H1 (cell line): Measurements from ENCODE around the gene CIB4. TPM values are rescaled to one million over a fixed set of nuclear protein-coding genes. Genes with fewer than 3 reads are reported as not detected.

Experiments
- CTCF ChIP-seq, 3 experiments: IDR thresholded peaks; 1 replicate in 2 of 3; 2 replicates in 1 of 3; pipeline versions ENCODE4 v1.5.1 to v1.6.1; 2011; ENCODE audit warnings: low read length in 3 of 3, mild to moderate bottlenecking in 3 of 3, inconsistent platforms in 2 of 3, low read depth in 1 of 3, moderate library complexity in 1 of 3; ENCODE audit not compliant: insufficient read depth in 1 of 3; ENCODE audit errors: control extremely low read depth in 1 of 3
- polyA plus RNA-seq, 7 experiments: library from polyadenylated mRNA; depleted of rRNA in 3 of 7; stranded (reverse) in 5 of 7; unstranded in 2 of 7; fragments of >200 nt in 5 of 7; fragments of 200-250 nt in 2 of 7; gene quantifications; 1 replicate in 5 of 7; 2 replicates in 1 of 7; 4 replicates in 1 of 7; pipeline versions ENCODE4 v1.2.1 to v1.2.3, GENCODE V29; 2011 to 2013; ENCODE audit warnings: missing spikeins in 2 of 7, mixed read lengths in 2 of 7
- total RNA-seq: library from RNA; stranded (reverse); fragmentation: NEBNext Ultra II Directional; extraction: Animal tissue kit (Norgen Biotek cat#: 25700); gene quantifications from 2 replicates; pipeline ENCODE4 v1.2.1, GENCODE V29; 2021

Gene CIB4
- total and polyA plus RNA-seq, 2 of the 8 experiments (the other 6 are each of a cell fraction or from before 2014, with no cell fraction given), result not detected

GRCh38 chr2:26668041-26668440 lies 26.9 kb upstream of the CIB4 start (continued):
- TF ChIP-seq CTCF (IDR thresholded peaks at IDR 0.05; ENCODE audit: control extremely low read depth in 1 of 3, insufficient read depth in 1 of 3, low read depth in 1 of 3, low read length in 3 of 3), result no peak
